ENCODE measurements around the gene IL17B. TPM values are rescaled to one million over a fixed set of nuclear protein-coding genes. Genes with fewer than 3 reads are reported as not detected.

IL17B gene
- total and polyA plus RNA-seq, 2 of the 8 experiments (the other 6 are each of a cell fraction or from before 2014, with no cell fraction given), result 0.18 TPM; not detected in 1

DNA sequence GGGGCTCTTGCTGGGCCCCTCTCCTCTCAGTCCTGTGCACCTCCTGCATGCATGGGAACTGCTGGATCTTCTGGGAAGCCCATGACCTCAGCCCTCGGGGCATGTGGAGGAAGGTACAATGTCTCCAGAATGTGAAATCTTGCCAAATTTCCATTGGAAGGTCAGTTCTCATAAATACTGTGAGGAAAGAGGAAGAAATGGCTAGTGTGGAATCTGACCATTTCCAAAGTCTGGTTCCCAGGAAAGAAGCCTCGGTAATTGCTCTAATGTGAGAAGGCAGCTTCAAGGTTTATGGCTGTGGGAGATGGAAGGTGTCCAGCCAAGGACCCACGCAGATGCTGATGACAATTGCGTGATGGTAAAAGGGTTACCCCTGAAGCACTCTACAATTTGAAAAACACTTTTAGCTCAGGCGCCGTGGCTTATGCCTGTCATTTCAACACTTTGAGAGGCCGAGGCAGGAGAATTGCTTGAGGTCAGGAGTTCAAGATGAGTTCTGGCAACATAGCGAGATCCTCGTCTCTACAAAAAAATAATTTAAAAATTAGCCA, 8.1 kb upstream of the IL17B start (continued):
- TF ChIP-seq, protein P1, sequence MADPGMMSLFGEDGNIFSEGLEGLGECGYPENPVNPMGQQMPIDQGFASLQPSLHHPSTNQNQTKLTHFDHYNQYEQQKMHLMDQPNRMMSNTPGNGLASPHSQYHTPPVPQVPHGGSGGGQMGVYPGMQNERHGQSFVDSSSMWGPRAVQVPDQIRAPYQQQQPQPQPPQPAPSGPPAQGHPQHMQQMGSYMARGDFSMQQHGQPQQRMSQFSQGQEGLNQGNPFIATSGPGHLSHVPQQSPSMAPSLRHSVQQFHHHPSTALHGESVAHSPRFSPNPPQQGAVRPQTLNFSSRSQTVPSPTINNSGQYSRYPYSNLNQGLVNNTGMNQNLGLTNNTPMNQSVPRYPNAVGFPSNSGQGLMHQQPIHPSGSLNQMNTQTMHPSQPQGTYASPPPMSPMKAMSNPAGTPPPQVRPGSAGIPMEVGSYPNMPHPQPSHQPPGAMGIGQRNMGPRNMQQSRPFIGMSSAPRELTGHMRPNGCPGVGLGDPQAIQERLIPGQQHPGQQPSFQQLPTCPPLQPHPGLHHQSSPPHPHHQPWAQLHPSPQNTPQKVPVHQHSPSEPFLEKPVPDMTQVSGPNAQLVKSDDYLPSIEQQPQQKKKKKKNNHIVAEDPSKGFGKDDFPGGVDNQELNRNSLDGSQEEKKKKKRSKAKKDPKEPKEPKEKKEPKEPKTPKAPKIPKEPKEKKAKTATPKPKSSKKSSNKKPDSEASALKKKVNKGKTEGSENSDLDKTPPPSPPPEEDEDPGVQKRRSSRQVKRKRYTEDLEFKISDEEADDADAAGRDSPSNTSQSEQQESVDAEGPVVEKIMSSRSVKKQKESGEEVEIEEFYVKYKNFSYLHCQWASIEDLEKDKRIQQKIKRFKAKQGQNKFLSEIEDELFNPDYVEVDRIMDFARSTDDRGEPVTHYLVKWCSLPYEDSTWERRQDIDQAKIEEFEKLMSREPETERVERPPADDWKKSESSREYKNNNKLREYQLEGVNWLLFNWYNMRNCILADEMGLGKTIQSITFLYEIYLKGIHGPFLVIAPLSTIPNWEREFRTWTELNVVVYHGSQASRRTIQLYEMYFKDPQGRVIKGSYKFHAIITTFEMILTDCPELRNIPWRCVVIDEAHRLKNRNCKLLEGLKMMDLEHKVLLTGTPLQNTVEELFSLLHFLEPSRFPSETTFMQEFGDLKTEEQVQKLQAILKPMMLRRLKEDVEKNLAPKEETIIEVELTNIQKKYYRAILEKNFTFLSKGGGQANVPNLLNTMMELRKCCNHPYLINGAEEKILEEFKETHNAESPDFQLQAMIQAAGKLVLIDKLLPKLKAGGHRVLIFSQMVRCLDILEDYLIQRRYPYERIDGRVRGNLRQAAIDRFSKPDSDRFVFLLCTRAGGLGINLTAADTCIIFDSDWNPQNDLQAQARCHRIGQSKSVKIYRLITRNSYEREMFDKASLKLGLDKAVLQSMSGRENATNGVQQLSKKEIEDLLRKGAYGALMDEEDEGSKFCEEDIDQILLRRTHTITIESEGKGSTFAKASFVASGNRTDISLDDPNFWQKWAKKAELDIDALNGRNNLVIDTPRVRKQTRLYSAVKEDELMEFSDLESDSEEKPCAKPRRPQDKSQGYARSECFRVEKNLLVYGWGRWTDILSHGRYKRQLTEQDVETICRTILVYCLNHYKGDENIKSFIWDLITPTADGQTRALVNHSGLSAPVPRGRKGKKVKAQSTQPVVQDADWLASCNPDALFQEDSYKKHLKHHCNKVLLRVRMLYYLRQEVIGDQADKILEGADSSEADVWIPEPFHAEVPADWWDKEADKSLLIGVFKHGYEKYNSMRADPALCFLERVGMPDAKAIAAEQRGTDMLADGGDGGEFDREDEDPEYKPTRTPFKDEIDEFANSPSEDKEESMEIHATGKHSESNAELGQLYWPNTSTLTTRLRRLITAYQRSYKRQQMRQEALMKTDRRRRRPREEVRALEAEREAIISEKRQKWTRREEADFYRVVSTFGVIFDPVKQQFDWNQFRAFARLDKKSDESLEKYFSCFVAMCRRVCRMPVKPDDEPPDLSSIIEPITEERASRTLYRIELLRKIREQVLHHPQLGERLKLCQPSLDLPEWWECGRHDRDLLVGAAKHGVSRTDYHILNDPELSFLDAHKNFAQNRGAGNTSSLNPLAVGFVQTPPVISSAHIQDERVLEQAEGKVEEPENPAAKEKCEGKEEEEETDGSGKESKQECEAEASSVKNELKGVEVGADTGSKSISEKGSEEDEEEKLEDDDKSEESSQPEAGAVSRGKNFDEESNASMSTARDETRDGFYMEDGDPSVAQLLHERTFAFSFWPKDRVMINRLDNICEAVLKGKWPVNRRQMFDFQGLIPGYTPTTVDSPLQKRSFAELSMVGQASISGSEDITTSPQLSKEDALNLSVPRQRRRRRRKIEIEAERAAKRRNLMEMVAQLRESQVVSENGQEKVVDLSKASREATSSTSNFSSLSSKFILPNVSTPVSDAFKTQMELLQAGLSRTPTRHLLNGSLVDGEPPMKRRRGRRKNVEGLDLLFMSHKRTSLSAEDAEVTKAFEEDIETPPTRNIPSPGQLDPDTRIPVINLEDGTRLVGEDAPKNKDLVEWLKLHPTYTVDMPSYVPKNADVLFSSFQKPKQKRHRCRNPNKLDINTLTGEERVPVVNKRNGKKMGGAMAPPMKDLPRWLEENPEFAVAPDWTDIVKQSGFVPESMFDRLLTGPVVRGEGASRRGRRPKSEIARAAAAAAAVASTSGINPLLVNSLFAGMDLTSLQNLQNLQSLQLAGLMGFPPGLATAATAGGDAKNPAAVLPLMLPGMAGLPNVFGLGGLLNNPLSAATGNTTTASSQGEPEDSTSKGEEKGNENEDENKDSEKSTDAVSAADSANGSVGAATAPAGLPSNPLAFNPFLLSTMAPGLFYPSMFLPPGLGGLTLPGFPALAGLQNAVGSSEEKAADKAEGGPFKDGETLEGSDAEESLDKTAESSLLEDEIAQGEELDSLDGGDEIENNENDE (IDR thresholded peaks at IDR 0.05; ENCODE audit: insufficient replicate concordance, low read length), result no peak
- TF ChIP-seq RFX5 (IDR thresholded peaks at IDR 0.05; ENCODE audit: borderline replicate concordance, low read depth, low read length) (no peak), TBP (IDR thresholded peaks at IDR 0.05; ENCODE audit: low read depth, low read length) (no peak), TEAD4 (IDR thresholded peaks at IDR 0.05; ENCODE audit: low read depth, low read length) (no peak), SP1 (IDR thresholded peaks at IDR 0.05; ENCODE audit: low read depth, low read length) (no peak), MAFK (IDR thresholded peaks at IDR 0.05; ENCODE audit: low read depth, low read length) (no peak), CTBP2 (IDR thresholded peaks at IDR 0.05; ENCODE audit: borderline replicate concordance, insufficient read depth, insufficient read length, low read length) (no peak)
- TF ChIP-seq, protein P2, sequence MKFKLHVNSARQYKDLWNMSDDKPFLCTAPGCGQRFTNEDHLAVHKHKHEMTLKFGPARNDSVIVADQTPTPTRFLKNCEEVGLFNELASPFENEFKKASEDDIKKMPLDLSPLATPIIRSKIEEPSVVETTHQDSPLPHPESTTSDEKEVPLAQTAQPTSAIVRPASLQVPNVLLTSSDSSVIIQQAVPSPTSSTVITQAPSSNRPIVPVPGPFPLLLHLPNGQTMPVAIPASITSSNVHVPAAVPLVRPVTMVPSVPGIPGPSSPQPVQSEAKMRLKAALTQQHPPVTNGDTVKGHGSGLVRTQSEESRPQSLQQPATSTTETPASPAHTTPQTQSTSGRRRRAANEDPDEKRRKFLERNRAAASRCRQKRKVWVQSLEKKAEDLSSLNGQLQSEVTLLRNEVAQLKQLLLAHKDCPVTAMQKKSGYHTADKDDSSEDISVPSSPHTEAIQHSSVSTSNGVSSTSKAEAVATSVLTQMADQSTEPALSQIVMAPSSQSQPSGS (IDR thresholded peaks at IDR 0.05; ENCODE audit: low read length), result no peak
- TF ChIP-seq, protein P3, sequence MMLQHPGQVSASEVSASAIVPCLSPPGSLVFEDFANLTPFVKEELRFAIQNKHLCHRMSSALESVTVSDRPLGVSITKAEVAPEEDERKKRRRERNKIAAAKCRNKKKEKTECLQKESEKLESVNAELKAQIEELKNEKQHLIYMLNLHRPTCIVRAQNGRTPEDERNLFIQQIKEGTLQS (IDR thresholded peaks at IDR 0.05; ENCODE audit: insufficient read depth, low read depth, low read length), result no peak

Measured in H1 (cell line).